HK-2 (cell line): ENCODE results near the gene CENPE.

ENCODE experiments used
- DNase-seq: peaks from one replicate; pipeline ENCODE4 v3.0.0-alpha.2; 2018; ENCODE audit not compliant: unreplicated experiment

CENPE gene

DNA sequence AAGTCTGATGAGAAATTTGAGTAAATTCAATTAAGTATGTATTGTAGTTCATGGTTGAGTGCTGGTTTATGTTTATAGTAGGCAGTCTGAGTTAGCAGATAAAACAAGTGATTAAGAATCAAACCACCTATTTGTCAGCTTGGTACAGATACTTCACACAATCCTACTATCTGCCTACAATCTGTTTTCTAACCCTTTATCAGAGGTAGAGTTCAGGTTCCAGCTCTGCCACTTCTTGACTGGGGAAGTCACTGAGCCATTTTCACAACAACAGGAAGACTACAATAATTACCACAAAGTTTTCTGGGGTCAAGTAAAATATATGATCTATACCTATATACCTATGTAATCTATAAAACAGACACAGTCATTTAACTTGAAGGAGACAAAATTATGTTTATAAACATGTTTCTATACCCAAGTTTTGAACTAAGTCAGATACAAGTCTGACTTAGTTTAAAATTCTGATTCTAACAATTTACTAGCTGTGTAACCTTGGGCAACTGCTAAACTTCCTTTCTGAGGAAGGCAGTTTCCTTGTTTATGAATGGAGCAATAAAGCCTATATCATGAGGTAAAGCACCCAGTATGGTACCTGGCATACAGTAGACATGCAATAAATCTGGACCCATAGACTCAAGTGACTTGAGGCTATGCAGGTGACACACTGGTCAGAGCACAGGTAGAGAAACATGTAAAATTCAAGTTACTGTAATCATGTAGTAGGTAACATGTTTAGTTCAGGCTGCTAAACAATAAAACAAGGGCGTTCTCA, 61.3 kb downstream of the CENPE start:
- DNase-seq, result no peak

DNA sequence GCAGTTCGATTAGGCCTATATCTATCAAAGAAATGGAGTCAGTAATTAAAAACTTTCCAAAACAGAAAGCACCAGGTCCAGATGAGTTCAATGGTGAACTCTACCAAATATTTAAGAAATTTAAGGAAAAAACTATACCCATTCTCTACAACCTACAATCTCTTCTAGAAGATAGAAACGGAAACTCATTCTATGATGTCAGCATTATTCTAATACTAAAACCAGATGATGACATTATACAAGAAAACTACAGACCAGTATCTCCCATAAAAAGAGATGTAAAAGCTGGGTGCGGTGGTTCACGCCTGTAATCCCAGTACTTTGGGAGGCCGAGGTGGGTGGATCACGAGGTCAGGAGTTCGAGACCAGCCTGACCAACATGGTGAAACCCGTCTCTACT, 69.0 kb downstream of the CENPE start:
- DNase-seq, result no peak

DNA sequence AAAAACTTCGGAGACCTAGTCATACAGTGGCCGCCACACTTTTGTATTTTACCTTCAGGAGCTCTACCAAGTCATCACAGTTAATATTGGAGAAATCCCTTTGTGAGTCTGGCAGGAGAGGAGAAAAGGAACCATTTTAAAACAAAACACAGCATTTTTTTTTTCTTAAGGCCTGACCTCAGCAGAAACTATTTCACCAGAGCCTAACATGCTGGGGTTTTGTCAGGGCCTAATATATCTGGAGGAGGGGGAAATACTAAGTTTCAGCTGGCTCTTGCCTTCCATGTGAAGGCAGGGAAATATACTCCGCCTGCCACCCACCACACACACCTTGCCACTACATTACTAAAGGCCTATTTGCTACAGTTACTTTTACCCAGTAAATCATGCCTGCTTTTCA, 72.0 kb downstream of the CENPE start:
- no peak for DNase-seq

DNA sequence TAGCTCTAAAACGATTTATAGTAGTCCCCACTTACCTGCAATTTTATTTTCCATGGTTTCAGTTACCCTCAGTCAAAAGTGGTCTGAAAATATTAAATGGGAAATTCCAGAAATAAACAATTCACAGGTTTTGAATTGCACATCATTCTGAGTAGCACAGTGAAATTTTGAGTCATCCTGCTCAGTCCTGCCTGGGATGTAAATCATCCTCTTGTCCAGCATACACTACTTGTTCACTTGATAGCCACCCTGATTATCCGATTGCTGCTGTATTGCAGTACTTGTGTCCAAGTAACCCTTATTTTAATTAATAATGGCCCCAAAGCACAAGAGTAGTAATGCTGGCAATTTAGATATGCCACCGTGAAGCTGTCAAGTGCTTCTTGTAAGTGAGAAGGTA, 75.0 kb downstream of the CENPE start:
- no peak for DNase-seq

DNA sequence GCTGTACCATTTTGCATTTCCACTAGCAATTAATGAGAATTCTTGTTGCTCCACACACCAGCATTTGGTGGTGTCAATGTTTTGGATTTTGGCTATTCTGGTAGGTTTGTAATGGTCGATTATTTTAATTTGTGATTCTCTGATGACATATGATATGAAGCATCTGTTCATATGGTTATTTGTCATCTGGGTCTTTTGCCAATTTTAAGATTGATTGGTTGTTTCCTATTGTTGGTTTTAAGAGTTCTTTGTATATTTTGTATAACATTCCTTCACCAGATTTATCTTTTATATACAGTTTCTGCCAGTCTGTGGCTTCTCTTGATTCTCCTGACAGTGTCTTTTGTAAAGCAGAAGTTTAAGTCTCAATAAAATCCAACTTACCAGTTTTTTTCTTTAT, 80.0 kb downstream of the CENPE start:
- no peak for DNase-seq

DNA sequence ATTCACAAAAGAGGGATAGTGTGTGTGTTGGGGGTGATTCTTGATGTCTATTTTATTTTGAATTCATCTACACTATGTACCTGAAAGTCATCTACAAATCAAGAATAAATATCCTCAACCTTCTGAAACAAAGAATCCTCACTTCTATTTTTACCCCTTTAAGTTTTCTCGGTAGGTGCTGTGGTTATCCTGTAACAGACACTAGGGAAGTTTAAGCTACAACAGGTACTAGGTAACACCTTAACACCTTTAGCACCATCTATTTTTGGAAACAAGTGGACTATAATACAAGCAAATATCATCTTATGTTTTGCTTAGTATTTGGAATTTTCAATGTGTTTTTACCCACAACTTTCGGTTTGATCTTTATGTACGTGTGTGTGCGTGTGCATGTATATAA, 86.5 kb downstream of the CENPE start:
- no peak for DNase-seq

DNA sequence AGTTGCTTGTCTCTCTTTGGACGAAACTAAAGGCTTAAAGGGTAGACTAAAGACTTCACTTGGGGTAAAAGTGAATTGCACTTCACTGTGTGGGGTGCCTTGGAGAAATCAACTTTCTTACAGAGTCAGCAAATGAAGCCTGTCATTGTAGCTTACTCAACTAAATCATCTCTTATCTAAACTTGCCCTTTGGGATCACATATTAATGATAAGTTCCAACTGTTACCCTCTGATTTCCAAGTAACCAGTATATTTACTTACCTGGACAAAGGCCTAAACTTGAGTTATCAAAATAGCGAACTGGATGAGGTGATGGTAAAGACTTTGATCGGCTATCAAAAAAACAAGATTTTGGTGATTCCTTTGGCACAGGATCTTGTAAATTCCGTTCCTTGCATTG, 89.6 kb downstream of the CENPE start:
- DNase-seq, result no peak

DNA sequence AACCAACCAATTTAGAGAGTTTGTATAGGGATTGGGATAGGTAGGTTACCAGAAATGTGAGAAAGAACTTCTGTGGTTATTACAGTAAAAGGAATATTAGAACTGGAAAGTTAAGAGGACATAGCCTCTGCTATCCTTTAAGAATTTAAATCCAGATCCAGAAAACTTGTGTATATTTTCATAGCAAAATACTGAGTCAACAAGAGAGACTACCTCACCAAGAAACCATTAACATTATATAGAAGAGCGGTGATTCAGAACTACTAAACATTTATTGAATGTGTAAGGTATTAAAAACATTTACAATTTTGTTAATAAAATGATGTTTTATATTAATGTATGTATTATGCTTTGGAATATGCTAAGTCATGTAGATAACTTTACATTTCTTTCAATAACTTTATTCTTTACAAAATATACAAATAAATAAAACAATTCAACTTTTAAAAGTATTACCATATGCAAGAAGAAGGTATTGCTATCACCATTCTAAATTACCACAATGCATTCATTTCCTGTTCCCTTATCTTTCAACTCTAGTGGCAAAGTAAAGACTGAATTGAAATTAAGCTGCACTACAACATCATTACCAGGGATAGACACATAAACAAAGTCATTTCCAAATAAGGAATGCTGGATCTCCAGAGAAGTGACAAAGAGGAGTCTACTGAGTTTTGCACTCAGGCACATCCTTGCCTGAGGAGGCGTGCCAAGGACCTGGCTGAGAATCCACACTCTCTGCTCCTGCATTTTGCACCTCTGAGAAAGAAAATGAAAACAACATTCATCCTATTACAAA, 92.4 kb downstream of the CENPE start:
- no peak for DNase-seq

DNA sequence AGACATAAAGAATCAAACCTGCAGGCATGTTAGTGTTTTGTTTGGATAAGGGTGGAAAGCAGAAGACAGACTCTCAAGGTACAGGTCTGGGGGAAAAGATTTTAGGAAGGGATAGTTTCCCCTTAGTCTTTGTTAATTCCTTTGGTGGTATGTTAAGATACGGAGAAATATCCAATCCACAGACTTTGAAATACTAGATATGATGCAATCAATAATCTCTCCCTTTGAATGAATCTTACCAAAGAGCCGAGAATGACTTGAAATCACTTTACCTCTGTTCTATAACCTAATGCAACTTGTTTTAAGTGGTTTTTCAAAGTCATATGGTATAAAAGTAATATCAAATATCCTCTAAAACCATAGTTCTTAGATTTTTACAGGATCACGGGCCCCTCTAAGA, 93.3 kb downstream of the CENPE start:
- DNase-seq, result no peak

DNA sequence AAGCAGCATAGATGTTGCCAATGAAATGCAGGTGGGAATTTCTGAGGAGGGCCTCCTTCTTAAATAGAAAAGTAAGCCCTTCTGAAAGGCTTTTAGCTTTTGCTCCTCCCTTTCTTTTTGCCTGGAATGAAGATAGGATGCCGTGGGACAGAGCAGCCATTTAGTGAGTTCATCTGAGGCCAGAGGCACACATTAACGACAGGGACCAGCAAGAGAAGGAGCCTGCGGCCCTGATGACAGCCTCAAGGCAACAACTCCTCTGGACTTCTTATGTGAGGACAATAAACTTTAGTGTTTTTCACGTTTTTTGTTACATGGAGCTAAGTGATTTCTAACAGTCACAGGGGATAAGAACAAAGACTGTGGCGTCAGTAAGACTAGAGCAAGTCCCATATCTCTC, 97.5 kb downstream of the CENPE start:
- DNase-seq, result no peak

DNA sequence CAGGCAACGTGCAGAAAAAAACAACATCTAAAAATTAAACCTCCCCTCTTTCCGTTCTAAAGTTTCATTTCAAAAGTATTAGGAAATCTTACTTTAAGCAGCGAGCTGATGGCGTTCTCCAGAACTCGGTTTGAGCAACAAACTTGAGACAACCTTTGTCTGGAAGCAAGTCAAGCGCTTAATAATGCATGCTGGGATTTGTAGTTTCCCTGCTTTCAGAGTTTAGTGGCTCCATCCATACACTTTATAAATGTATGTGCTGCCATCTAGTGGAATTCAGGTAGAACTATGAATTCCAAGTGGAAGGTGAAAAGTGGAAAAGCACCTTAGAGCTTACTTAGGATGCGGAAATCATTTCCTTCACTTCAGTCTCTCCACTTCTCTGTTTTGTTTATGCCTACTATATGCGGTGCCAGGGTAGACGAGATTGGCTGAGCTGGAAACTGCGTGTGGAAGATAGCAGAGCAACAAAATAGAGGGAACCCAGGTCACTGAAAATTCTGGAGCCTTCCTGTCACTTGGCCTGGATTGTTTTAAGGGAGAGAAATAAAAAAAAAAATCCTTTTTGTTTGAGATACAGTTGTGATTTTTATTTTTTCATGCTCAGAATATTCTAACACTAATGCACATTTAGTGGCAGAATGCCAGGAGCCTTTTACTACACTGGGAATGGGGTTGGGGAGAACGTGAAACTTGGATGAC, 98.3 kb downstream of the CENPE start, which contains the start of gene BDH2:
Gene BDH2 (minus strand): TSS at position 144 of the 702 bp plus-strand sequence. CDS start 3,580 bp downstream, outside the sequence.
- no peak for DNase-seq

DNA sequence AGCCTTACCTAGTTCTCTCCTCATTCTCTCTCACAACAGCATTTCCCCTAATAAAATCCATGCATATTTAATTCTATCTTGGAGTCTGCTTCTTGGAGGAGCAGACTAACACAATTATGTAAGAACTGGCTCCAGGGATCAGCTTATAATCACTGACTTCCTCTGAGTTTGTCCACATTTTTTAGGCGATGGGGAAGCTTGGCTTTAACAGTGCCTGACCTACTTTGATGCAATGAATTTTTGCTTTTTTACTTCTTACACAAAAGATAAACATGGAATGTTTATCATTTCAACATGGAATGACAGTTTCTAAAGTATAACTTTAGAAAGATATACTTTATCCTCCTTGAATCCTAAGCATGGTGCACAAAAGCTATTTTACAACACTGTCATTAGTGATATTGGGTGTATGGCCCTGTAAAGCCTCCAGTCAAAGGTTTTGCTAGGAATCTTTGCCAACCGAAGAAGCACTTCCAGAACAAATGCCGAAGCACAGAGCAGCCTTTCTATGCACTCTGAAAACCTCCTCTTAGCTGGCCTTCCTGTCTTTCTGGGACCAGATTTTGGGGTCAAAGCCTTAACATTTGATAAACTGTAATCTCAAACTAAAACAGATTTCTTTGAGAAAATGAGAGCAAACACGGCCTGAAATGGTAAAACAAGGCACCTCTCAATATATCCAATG, 99.2 kb downstream of the CENPE start:
- DNase-seq, result no peak

DNA sequence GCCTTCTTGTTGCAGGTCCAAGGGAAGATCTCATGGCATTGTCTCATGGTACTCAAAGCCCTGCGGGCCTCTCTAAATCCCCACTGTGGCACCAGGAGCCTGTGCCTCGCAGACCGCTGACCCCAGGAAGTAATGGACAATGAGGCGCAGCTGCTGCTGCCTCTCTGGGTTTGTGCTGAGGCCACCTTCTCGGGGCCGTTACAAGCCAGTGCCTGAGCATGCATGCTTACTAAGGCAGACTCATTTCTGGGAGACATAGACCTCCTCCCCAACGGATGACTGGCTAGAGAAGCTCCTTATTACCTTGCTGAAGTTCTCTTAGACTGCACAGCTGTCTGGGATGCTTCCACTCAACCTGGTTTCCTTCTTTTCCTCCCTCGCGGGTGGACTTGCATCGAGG, 99.8 kb downstream of the CENPE start:
- DNase-seq, result no peak

DNA sequence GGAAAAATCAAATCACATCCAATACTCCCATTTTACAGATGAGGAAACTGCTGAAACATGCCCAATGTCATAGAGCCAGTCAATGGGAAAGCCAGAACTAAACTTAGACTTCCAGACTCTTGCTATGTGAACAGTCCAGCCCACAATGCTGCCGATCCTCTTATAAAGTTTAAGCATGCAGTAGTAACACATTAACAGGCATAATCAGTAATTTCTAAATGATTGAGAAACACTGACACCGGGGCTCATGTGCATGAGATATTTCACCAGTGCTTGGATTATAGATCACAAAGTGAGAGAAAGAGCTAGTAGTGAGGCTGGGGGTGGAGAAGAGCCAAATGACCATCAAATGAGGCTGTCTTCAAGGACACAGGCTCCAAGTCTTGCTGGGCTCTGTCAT, 101.0 kb downstream of the CENPE start:
- no peak for DNase-seq

DNA sequence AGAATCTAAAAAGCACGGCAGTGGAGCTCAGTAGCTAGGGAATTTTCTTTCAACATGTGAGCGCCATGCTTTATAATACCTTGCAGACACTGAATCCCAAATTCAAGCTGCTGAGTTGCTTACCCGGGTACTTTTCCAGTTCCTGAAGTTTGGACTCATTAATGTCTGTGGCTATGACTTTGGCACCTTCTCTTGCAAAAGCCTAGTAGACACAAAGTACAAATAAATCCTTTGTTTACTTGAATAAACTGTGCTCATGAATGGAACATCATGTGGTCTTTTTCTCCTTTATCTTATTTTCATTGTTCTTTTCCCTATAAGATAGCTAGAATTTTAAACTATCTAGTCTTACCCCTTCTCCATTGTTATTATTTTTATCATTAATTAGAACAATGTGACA, 103.1 kb downstream of the CENPE start:
- DNase-seq, result no peak

DNA sequence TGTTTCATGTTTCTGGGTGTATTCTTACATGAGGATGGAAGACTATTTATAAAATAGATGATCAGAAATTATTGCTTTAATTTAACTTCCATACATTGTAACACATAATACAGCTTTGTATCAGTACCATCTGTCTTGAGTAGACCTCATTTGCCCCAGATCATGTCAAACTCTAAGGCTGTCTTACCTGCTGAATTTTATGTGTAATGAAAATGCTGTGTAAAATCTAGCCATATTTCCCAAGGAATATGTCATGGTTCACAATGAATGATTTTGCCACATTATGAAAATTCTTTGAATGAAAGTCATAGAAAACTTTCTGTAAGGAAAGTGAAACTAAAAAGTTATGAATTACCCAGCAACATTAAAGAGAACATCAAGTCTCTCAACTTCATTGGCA, 105.9 kb downstream of the CENPE start:
- no peak for DNase-seq

DNA sequence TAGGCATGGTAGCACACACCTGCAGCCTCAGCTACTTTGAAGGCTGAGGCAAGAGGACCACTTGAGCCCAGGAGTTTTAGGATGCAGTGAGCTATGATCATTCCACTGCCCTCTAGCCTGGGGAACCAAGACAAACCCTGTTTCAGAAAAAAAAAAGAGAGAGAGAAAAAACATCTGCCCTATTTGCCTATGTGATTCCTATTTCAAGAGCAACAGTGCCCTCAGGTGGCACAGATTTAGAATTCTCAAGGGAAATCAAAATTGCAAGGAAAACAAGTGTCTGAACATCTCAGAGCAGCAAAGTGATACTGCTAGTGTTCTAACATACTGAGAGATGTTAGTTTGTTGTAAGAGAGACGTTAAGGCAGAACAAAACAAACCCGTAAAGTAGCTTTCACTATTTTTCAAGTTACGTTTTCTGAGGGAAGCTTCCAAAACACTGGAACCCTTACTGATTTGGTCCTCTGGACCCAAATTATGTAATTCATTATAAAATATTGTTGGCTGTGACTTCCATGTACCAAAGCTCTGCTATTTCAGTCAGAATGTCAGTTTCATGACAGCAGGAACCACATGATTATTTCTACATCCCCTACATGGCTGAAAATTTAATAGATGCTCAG, 106.4 kb downstream of the CENPE start:
- no peak for DNase-seq

DNA sequence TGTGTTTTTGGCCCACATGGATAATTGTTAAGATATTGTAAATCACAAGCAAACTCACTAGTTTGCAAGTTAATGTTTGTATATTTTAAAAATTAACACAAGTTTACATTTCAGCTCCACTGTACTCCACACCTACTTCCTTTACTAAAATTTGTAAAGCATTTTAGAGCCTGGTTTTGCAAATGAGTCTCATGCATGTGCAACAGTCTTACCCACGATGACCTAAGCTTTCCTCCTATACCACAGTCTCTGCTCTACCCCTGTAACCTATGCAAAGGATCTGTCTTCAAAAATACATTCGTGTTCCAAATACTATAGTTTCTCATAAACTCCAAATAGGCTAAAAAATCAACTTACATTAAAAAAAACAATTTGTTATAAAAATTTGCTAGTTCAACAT, 108.7 kb downstream of the CENPE start:
- DNase-seq, result no peak

DNA sequence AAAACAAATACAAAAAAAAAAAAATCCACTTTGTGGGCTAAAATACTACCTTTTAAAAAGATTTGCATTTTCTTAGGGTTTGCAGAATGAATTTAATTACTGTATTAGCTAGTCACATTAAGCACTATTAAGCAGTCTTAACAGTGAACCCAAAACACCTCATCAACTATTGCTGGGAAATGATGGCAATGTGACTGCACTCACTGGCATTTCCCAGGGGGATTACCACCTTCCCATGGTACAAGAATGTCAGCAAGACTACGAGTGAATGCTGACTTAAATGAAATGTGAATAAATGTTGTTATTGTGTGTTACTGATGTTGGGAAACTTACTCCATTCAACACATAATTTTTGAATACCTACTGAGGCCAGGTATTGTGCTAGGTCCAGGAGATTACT, 111.6 kb downstream of the CENPE start:
- DNase-seq, result no peak

DNA sequence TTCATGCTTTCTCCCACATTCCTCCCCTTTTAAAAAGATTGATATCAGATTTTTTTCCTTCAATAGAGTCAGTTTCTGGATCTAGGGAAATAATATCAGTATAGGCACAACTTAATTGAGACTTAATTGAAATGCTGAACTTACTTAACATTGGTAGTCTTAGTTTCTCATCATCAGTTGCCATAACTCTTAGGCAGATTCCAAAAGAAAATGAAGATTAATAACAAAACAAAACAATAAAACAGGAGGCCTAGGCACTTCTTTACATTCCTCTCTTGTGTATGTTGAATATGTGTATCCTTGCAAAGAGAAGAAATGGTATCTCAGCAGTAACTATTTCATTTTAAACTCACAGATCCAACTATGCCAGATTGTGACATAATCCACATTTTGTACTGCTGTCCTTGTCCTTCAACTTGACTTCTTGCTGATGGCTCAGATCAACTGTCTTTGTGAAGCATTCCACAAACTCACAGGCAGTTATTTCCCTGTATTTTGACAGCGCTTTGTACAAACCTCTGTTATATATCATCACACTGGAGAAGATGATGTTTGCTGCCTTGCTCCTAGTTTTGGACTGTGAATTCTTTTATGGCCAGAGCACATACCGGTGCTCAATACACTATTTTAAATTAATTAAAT, 112.5 kb downstream of the CENPE start:
- no peak for DNase-seq

DNA sequence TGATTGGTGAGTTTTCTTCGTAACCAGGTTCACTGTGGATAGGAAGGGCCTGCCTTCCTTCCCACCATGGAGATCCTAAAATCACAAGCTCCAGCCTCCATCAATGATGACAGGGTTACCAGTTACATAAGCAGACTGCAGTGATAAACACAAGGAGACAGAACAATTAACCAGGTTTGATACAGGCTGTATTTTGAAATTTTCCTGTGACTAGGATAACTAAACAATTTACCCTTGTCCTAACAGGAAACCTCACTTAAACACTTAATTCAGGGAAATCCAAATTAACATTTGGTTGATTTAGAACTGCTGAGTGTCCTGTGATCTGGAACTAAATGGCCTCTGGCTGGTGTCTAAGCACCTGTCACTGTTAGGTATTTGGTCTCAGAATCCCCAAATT, 118.5 kb downstream of the CENPE start:
- no peak for DNase-seq
